ENCODE measurements around the gene ARID1B. TPM values are rescaled to one million over a fixed set of nuclear protein-coding genes. Genes with fewer than 3 reads are reported as not detected.
A peak's percentile ranks its signal among the peaks of the same experiment; 100 is the strongest.

Gene ARID1B
- total and polyA plus RNA-seq, 7 experiments from 2014 or later, result 17.5 to 164 (median 139) TPM

- Mint-ChIP-seq H3K27me3 (no peaks in the 10 kb centered on the region), H3K36me3 (no peaks in the 10 kb centered on the region), H3K9me3 (no peaks in the 10 kb centered on the region), H3K4me1 (peaks cover 54 to 99% (median 95%) of the 10 kb centered on the region in 7 donors), H3K27ac (peak overlapping the region in 1 of 9 donors; percentile 17), H3K4me3 (peak overlapping the region in 2 of 10 donors; percentile 12 to 26)
- H3K4me1 ChIP-seq (ENCODE audit: control insufficient read depth in 2 of 2, insufficient read depth in 2 of 2, low read length in 2 of 2), result peaks cover 16 to 47% of the 10 kb centered on the region in 2 donors
- ATAC-seq (no peak), DNase-seq (no peak)
- no peak overlapping the region for H3K27ac ChIP-seq (ENCODE audit: low read depth, low read length)
- H3K4me3 ChIP-seq (ENCODE audit: low read length), result no peak overlapping the region
- ChIA-PET POLR2A (no interaction called here), CTCF (interaction anchor here (0.6 kb wide), 1 partner anchor 70 kb away, joined by 3 read pairs; no protein-coding TSS in a partner anchor)
- H3K9me3 ChIP-seq (ENCODE audit: control insufficient read depth in 2 of 3, low read length in 3 of 3), result no peaks in the 10 kb centered on the region
- H3K27me3 ChIP-seq (ENCODE audit: control insufficient read depth in 2 of 2, insufficient read depth in 2 of 2, low read length in 2 of 2), result no peaks in the 10 kb centered on the region
- H3K36me3 ChIP-seq (ENCODE audit: control insufficient read depth in 2 of 3, insufficient read depth in 3 of 3, low read length in 3 of 3), result no peaks in the 10 kb centered on the region
- intact Hi-C loops (cut with micrococcal nuclease), result no loop called here
These were observed 75.7 kb downstream of the ARID1B start for GRCh38 chr6:156852858-156853216.

- H3K36me3 Mint-ChIP-seq, result no peaks in the 10 kb centered on the region
- Histone ChIP-seq H3K27ac (ENCODE audit: low read depth, low read length) (no peak overlapping the region), H3K27me3 (ENCODE audit: control insufficient read depth in 2 of 2, insufficient read depth in 2 of 2, low read length in 2 of 2) (no peaks in the 10 kb centered on the region), H3K4me3 (ENCODE audit: low read length) (no peak overlapping the region), H3K9me3 (ENCODE audit: control insufficient read depth in 2 of 3, low read length in 3 of 3) (no peaks in the 10 kb centered on the region), H3K4me1 (ENCODE audit: control insufficient read depth in 2 of 2, insufficient read depth in 2 of 2, low read length in 2 of 2) (peaks cover 16 to 41% of the 10 kb centered on the region in 2 donors), H3K36me3 (ENCODE audit: control insufficient read depth in 2 of 3, insufficient read depth in 3 of 3, low read length in 3 of 3) (no peaks in the 10 kb centered on the region)
- H3K4me1 Mint-ChIP-seq, result peaks cover 51 to 98% (median 90%) of the 10 kb centered on the region in 7 donors
- H3K27me3 Mint-ChIP-seq, result no peaks in the 10 kb centered on the region
- no peak for ATAC-seq
- peak overlapping the region in 3 of 10 donors; percentile 8 to 24 (median 16) for H3K4me3 Mint-ChIP-seq
- peak overlapping the region in 2 of 9 donors; percentile 51 to 68 for H3K27ac Mint-ChIP-seq
- intact Hi-C loops (cut with micrococcal nuclease), result no loop called here
- CTCF ChIA-PET, result no interaction called here
- H3K9me3 Mint-ChIP-seq, result no peaks in the 10 kb centered on the region
- no peak for DNase-seq
- POLR2A ChIA-PET, result interaction anchor here (0.5 to 0.7 kb wide), 2 partner anchors 16 to 73 kb away, joined by 3 to 4 read pairs; no protein-coding TSS in a partner anchor
These were observed 76.6 kb downstream of the ARID1B start for GRCh38 chr6:156853733-156854132.

GRCh38 chr6:156854466-156855161 is 77.4 kb downstream of the ARID1B start:
- no peaks in the 10 kb centered on the region for H3K36me3 Mint-ChIP-seq
- Histone ChIP-seq H3K27ac (ENCODE audit: low read depth, low read length) (no peak overlapping the region), H3K9me3 (ENCODE audit: control insufficient read depth in 2 of 3, low read length in 3 of 3) (no peaks in the 10 kb centered on the region), H3K36me3 (ENCODE audit: control insufficient read depth in 2 of 3, insufficient read depth in 3 of 3, low read length in 3 of 3) (no peaks in the 10 kb centered on the region), H3K4me1 (ENCODE audit: control insufficient read depth in 2 of 2, insufficient read depth in 2 of 2, low read length in 2 of 2) (peaks cover 14 to 41% of the 10 kb centered on the region in 2 donors), H3K27me3 (ENCODE audit: control insufficient read depth in 2 of 2, insufficient read depth in 2 of 2, low read length in 2 of 2) (no peaks in the 10 kb centered on the region), H3K4me3 (ENCODE audit: low read length) (no peak overlapping the region)
- peak overlapping the region in 5 of 10 donors; percentile 4 to 46 (median 30) for H3K4me3 Mint-ChIP-seq
- intact Hi-C loops (cut with micrococcal nuclease), result loop anchor here in 1 of 2 donors (5.0 kb wide), 1 partner anchor 72 kb away; no protein-coding TSS in a partner anchor
- ATAC-seq, result no peak
- CTCF ChIA-PET, result interaction anchor here (0.6 kb wide), 1 partner anchor 1512 kb away, joined by 3 read pairs; no protein-coding TSS in a partner anchor
- POLR2A ChIA-PET, result interaction anchor here (0.5 to 0.7 kb wide), 2 partner anchors 15 to 74 kb away, joined by 3 to 4 read pairs; no protein-coding TSS in a partner anchor
- DNase-seq, result no peak
- H3K9me3 Mint-ChIP-seq, result no peaks in the 10 kb centered on the region
- peak overlapping the region in 3 of 9 donors; percentile 1 to 4 (median 3) for H3K27ac Mint-ChIP-seq
- H3K4me1 Mint-ChIP-seq, result peaks cover 47 to 96% (median 83%) of the 10 kb centered on the region in 7 donors
- no peaks in the 10 kb centered on the region for H3K27me3 Mint-ChIP-seq

- CTCF ChIA-PET, result interaction anchor here (1.0 kb wide), 1 partner anchor 13 kb away, joined by 3 read pairs; no protein-coding TSS in a partner anchor
- peaks cover 51 to 95% (median 80%) of the 10 kb centered on the region in 7 donors for H3K4me1 Mint-ChIP-seq
- peaks cover 0 to 1% (median 0%) of the 10 kb centered on the region in 5 donors for H3K36me3 Mint-ChIP-seq
- DNase-seq, result peak in 1 of 9 donors; percentile 28
- peak; percentile 36 for ATAC-seq
- H3K27ac ChIP-seq (ENCODE audit: low read depth, low read length), result no peak overlapping the region
- H3K36me3 ChIP-seq (ENCODE audit: control insufficient read depth in 2 of 3, insufficient read depth in 3 of 3, low read length in 3 of 3), result no peaks in the 10 kb centered on the region
- H3K27ac Mint-ChIP-seq, result peak overlapping the region in 3 of 9 donors; percentile 0 to 22 (median 7)
- peaks cover 0 to 42% of the 10 kb centered on the region in 2 donors for H3K4me1 ChIP-seq (ENCODE audit: control insufficient read depth in 2 of 2, insufficient read depth in 2 of 2, low read length in 2 of 2)
- no peaks in the 10 kb centered on the region for H3K27me3 Mint-ChIP-seq
- no peak overlapping the region for H3K4me3 ChIP-seq (ENCODE audit: low read length)
- peaks cover 0 to 4% (median 0%) of the 10 kb centered on the region in 11 donors for H3K9me3 Mint-ChIP-seq
- peak overlapping the region in 2 of 10 donors; percentile 6 to 31 for H3K4me3 Mint-ChIP-seq
- no peaks in the 10 kb centered on the region for H3K27me3 ChIP-seq (ENCODE audit: control insufficient read depth in 2 of 2, insufficient read depth in 2 of 2, low read length in 2 of 2)
- intact Hi-C loops (cut with micrococcal nuclease), result loop anchor here in 1 of 2 donors (5.0 kb wide), 1 partner anchor 75 kb away; no protein-coding TSS in a partner anchor
- POLR2A ChIA-PET, result interaction anchor here (0.8 kb wide), 1 partner anchor 79 kb away, joined by 3 read pairs; no protein-coding TSS in a partner anchor
- no peaks in the 10 kb centered on the region for H3K9me3 ChIP-seq (ENCODE audit: control insufficient read depth in 2 of 3, low read length in 3 of 3)
These were observed 80.4 kb downstream of the ARID1B start for GRCh38 chr6:156857573-156857972.

GRCh38 chr6:156859686-156860085 is 82.5 kb downstream of the ARID1B start:
- DNase-seq, result no peak
- intact Hi-C loops (cut with micrococcal nuclease), result loop anchor here in 1 of 2 donors (5.0 kb wide), 1 partner anchor 77 kb away; no protein-coding TSS in a partner anchor
- H3K9me3 Mint-ChIP-seq, result peaks cover 0 to 4% (median 0%) of the 10 kb centered on the region in 11 donors
- no peaks in the 10 kb centered on the region for H3K9me3 ChIP-seq (ENCODE audit: control insufficient read depth in 2 of 3, low read length in 3 of 3)
- no peak for ATAC-seq
- no peaks in the 10 kb centered on the region for H3K27me3 ChIP-seq (ENCODE audit: control insufficient read depth in 2 of 2, insufficient read depth in 2 of 2, low read length in 2 of 2)
- no peak overlapping the region for H3K27ac ChIP-seq (ENCODE audit: low read depth, low read length)
- H3K36me3 Mint-ChIP-seq, result peaks cover 0 to 10% (median 5%) of the 10 kb centered on the region in 5 donors
- POLR2A ChIA-PET, result no interaction called here
- H3K4me3 ChIP-seq (ENCODE audit: low read length), result no peak overlapping the region
- CTCF ChIA-PET, result no interaction called here
- H3K4me3 Mint-ChIP-seq, result no peak overlapping the region
- peak overlapping the region in 1 of 9 donors; percentile 14 for H3K27ac Mint-ChIP-seq
- H3K36me3 ChIP-seq (ENCODE audit: control insufficient read depth in 2 of 3, insufficient read depth in 3 of 3, low read length in 3 of 3), result no peaks in the 10 kb centered on the region
- peaks cover 50 to 96% (median 82%) of the 10 kb centered on the region in 7 donors for H3K4me1 Mint-ChIP-seq
- no peaks in the 10 kb centered on the region for H3K27me3 Mint-ChIP-seq
- peaks cover 0 to 32% of the 10 kb centered on the region in 2 donors for H3K4me1 ChIP-seq (ENCODE audit: control insufficient read depth in 2 of 2, insufficient read depth in 2 of 2, low read length in 2 of 2)

- Histone ChIP-seq H3K36me3 (ENCODE audit: control insufficient read depth in 2 of 3, insufficient read depth in 3 of 3, low read length in 3 of 3) (no peaks in the 10 kb centered on the region), H3K4me3 (ENCODE audit: low read length) (no peak overlapping the region), H3K4me1 (ENCODE audit: control insufficient read depth in 2 of 2, insufficient read depth in 2 of 2, low read length in 2 of 2) (peaks cover 0 to 18% of the 10 kb centered on the region in 2 donors), H3K27ac (ENCODE audit: low read depth, low read length) (no peak overlapping the region), H3K27me3 (ENCODE audit: control insufficient read depth in 2 of 2, insufficient read depth in 2 of 2, low read length in 2 of 2) (no peaks in the 10 kb centered on the region), H3K9me3 (ENCODE audit: control insufficient read depth in 2 of 3, low read length in 3 of 3) (no peaks in the 10 kb centered on the region)
- H3K4me1 Mint-ChIP-seq, result peaks cover 47 to 96% (median 83%) of the 10 kb centered on the region in 7 donors
- peaks cover 0 to 12% (median 7%) of the 10 kb centered on the region in 5 donors for H3K36me3 Mint-ChIP-seq
- peak overlapping the region in 7 of 9 donors; percentile 7 to 69 (median 24) for H3K27ac Mint-ChIP-seq
- ChIA-PET POLR2A (no interaction called here), CTCF (no interaction called here)
- H3K4me3 Mint-ChIP-seq, result peak overlapping the region in 4 of 10 donors; percentile 4 to 32 (median 6)
- ATAC-seq (peak; percentile 30), DNase-seq (no peak)
- H3K27me3 Mint-ChIP-seq, result no peaks in the 10 kb centered on the region
- intact Hi-C loops (cut with micrococcal nuclease), result no loop called here
- H3K9me3 Mint-ChIP-seq, result peaks cover 0 to 4% (median 0%) of the 10 kb centered on the region in 11 donors
These were observed 85.5 kb downstream of the ARID1B start for GRCh38 chr6:156862711-156863110.

Measured in naive thymus-derived CD4-positive, alpha-beta T cell (primary cell).